ENCODE results near the gene NCBP2L.
A peak's percentile ranks its signal among the peaks of the same experiment; 100 is the strongest.

The NCBP2L gene

DNA sequence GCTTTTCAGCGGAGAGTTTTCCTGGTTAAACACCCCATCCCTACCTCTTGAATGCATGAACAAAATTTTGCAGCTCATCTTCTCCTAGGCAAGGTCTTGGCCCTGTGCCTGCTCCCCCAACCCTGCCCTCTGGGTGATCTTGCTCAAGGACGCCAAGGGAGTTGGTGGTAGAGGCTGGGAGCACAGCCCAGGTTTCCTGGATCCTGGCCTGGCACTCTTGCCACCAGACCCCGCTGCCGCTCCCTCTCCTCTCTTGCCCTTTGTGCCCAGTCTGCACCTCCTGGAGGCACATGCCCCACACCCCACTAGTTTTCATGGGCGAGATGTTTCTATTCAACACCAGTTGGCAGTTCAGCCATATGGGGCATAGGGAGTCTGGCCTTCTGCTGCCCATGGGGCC, 39.3 kb upstream of the NCBP2L start:
- Histone ChIP-seq H3K4me2 (no peak overlapping the region), H3K27me3 (peaks cover 91% of the 10 kb centered on the region), H4K20me1 (no peaks in the 10 kb centered on the region), H3K4me1 (peaks cover 18% of the 10 kb centered on the region), H3K36me3 (no peaks in the 10 kb centered on the region), H3K27ac (no peak overlapping the region), H3K9me3 (no peaks in the 10 kb centered on the region), H3K4me3 (no peak overlapping the region), H3K9ac (no peak overlapping the region)
- TF ChIP-seq Cebpa-rat (IDR thresholded peaks at IDR 0.05): no peak

DNA sequence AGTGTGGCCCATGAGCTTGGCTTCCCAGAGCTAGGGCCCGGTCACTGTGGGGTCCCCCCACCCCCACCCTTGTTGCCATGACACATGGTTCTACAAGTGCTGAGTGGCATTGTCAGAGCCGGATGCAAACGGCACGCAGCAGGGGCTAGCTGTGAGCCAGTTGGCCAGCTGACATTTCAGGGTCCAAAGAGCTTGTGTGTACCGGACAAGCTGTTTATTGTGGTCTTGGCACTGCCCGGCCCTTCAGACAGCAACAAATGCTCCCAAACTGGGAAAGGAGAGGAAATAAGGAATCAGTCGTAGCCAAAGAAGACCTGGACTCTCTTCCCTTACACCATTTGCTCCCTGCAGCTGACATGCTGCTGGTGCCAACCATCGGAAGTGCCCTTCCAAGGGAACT, 38.8 kb upstream of the NCBP2L start:
- Histone ChIP-seq H3K36me3 (no peaks in the 10 kb centered on the region), H3K27ac (no peak overlapping the region), H3K4me1 (peaks cover 18% of the 10 kb centered on the region), H3K27me3 (peaks cover 94% of the 10 kb centered on the region), H4K20me1 (no peaks in the 10 kb centered on the region), H3K9me3 (no peaks in the 10 kb centered on the region), H3K4me3 (no peak overlapping the region), H3K4me2 (no peak overlapping the region), H3K9ac (no peak overlapping the region)
- TF ChIP-seq Cebpa-rat (IDR thresholded peaks at IDR 0.05): no peak

GRCh38 chrX:107739541-107739940, 38.0 kb upstream of the NCBP2L start:
- H3K27me3 ChIP-seq: peaks cover 94% of the 10 kb centered on the region
- no peak overlapping the region for H3K9ac ChIP-seq
- no peak overlapping the region for H3K4me2 ChIP-seq
- H4K20me1 ChIP-seq: no peaks in the 10 kb centered on the region; the same call in 1 of the 2 replicates
- no peaks in the 10 kb centered on the region for H3K9me3 ChIP-seq
- H3K36me3 ChIP-seq: no peaks in the 10 kb centered on the region
- peaks cover 18% of the 10 kb centered on the region for H3K4me1 ChIP-seq
- H3K4me3 ChIP-seq: no peak overlapping the region
- TF ChIP-seq Cebpa-rat (IDR thresholded peaks at IDR 0.05): no peak
- no peak overlapping the region for H3K27ac ChIP-seq

DNA sequence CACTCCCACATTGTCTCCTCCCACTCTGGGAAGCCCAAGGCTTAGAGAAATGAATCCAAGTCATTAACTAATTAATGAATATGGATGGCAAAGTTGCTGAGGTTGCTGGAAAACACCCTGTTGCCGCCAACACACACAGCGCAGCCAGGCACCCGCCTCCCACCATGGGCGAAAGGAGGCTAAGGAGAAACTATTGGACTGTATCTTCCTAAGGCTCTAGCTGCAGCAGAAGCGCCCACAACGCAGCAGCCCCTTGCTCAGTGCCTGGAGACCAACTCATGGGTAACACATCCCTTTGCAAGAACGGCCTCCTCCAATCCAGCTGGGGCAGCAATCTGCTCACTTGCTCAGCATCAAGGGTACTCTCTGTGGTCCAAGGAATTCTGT, 36.1 kb upstream of the NCBP2L start:
- Histone ChIP-seq H3K36me3 (no peaks in the 10 kb centered on the region), H3K9me3 (no peaks in the 10 kb centered on the region), H3K9ac (no peak overlapping the region), H3K4me1 (peaks cover 18% of the 10 kb centered on the region), H4K20me1 (no peaks in the 10 kb centered on the region; the same call in 1 of the 2 replicates), H3K4me3 (no peak overlapping the region), H3K27me3 (peaks cover 97% of the 10 kb centered on the region), H3K4me2 (peak overlapping the region; percentile 66), H3K27ac (no peak overlapping the region)
- TF ChIP-seq Cebpa-rat (IDR thresholded peaks at IDR 0.05): no peak

- Histone ChIP-seq H3K4me2 (peak overlapping the region; percentile 66), H3K27ac (peak overlapping the region; percentile 64), H3K9ac (peak overlapping the region; percentile 45), H3K4me1 (peaks cover 18% of the 10 kb centered on the region), H4K20me1 (no peaks in the 10 kb centered on the region; the same call in 1 of the 2 replicates), H3K4me3 (peak overlapping the region; percentile 31; the same call in 1 of the 2 replicates), H3K9me3 (no peaks in the 10 kb centered on the region), H3K36me3 (no peaks in the 10 kb centered on the region), H3K27me3 (peaks cover 97% of the 10 kb centered on the region)
- TF ChIP-seq Cebpa-rat (IDR thresholded peaks at IDR 0.05): no peak
Measured at GRCh38 chrX:107742700-107743191, 34.8 kb upstream of the NCBP2L start.

GRCh38 chrX:107743995-107744394, 33.5 kb upstream of the NCBP2L start:
- Histone ChIP-seq H3K4me1 (peaks cover 18% of the 10 kb centered on the region), H3K9ac (no peak overlapping the region), H3K9me3 (no peaks in the 10 kb centered on the region), H3K36me3 (no peaks in the 10 kb centered on the region), H3K27me3 (peaks cover 100% of the 10 kb centered on the region), H4K20me1 (no peaks in the 10 kb centered on the region; the same call in 1 of the 2 replicates), H3K4me3 (no peak overlapping the region), H3K27ac (no peak overlapping the region), H3K4me2 (no peak overlapping the region)
- TF ChIP-seq Cebpa-rat (IDR thresholded peaks at IDR 0.05): no peak

GRCh38 chrX:107744868-107745267, 32.7 kb upstream of the NCBP2L start:
- peaks cover 100% of the 10 kb centered on the region for H3K27me3 ChIP-seq
- H3K9ac ChIP-seq: no peak overlapping the region
- H3K4me2 ChIP-seq: no peak overlapping the region
- H3K9me3 ChIP-seq: no peaks in the 10 kb centered on the region
- no peak overlapping the region for H3K27ac ChIP-seq
- no peak for TF ChIP-seq Cebpa-rat (IDR thresholded peaks at IDR 0.05)
- H3K36me3 ChIP-seq: no peaks in the 10 kb centered on the region
- no peaks in the 10 kb centered on the region; the same call in 1 of the 2 replicates for H4K20me1 ChIP-seq
- no peak overlapping the region for H3K4me3 ChIP-seq
- H3K4me1 ChIP-seq: peaks cover 18% of the 10 kb centered on the region

GRCh38 chrX:107747596-107748161, 29.9 kb upstream of the NCBP2L start:
- Histone ChIP-seq H3K4me3 (no peak overlapping the region), H3K9me3 (no peaks in the 10 kb centered on the region), H3K4me2 (no peak overlapping the region), H3K9ac (no peak overlapping the region), H3K27ac (no peak overlapping the region), H3K27me3 (peaks cover 100% of the 10 kb centered on the region), H3K4me1 (peaks cover 4% of the 10 kb centered on the region), H4K20me1 (peaks cover 6% of the 10 kb centered on the region; the same call in 1 of the 2 replicates), H3K36me3 (no peaks in the 10 kb centered on the region)
- no peak for TF ChIP-seq Cebpa-rat (IDR thresholded peaks at IDR 0.05)

DNA sequence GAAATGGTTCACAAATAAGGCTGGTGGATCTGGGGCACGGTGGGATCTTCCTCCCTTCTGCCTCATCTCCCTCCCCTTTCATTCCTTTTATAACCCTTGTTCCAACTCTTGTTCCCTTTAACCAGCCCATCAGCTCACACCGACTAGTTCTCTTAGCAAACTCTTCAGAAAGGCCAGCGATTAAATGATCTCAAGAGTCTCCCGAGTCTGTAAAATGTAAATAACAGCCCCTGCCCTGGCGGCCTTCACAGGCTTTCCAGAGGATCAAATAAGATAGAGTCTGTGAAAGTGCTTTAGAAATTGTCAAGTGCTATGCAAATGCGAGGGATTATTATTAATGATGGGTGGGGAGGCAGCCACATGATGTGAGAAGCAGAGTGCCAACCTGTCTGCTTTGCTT, 29.0 kb upstream of the NCBP2L start:
- H3K36me3 ChIP-seq: no peaks in the 10 kb centered on the region
- peaks cover 10% of the 10 kb centered on the region; the same call in 1 of the 2 replicates for H4K20me1 ChIP-seq
- H3K9me3 ChIP-seq: no peaks in the 10 kb centered on the region
- H3K4me2 ChIP-seq: no peak overlapping the region
- H3K4me3 ChIP-seq: no peak overlapping the region
- no peak for TF ChIP-seq Cebpa-rat (IDR thresholded peaks at IDR 0.05)
- H3K9ac ChIP-seq: no peak overlapping the region
- peaks cover 100% of the 10 kb centered on the region for H3K27me3 ChIP-seq
- H3K4me1 ChIP-seq: no peaks in the 10 kb centered on the region
- no peak overlapping the region for H3K27ac ChIP-seq

DNA sequence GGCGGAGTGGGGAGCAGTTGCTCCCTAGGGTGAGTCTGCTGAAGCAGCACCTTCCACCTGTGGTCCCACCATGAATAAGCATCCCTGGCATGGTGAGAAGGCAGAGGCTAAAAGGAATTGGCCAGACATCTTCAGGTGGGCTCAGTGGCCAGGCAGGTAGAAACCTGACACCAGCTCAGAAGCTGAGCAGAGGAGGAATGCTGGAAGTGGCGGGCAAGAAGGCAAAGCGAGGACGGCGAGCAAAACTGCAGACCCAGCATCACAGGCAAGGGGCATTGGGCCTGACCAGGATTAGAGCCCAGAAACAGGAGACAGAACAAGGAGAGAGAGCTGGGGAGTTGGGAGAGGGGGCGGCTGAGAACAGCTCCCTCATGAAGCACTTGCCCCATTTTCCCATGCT, 27.3 kb upstream of the NCBP2L start:
- TF ChIP-seq Cebpa-rat (IDR thresholded peaks at IDR 0.05): no peak
- Histone ChIP-seq H3K4me3 (no peak overlapping the region), H3K4me2 (no peak overlapping the region), H3K9ac (no peak overlapping the region), H3K27me3 (peaks cover 100% of the 10 kb centered on the region), H4K20me1 (peaks cover 10% of the 10 kb centered on the region; the same call in 1 of the 2 replicates), H3K4me1 (no peaks in the 10 kb centered on the region), H3K9me3 (no peaks in the 10 kb centered on the region), H3K36me3 (no peaks in the 10 kb centered on the region), H3K27ac (no peak overlapping the region)

Data from BLaER1 (cell line).